Colonic mucosa (tissue), 4 donors: ENCODE results near the gene STARD5. TPM values are rescaled to one million over a fixed set of nuclear protein-coding genes. Genes with fewer than 3 reads are reported as not detected.

ENCODE experiments used
- DNase-seq: peaks from one replicate; pipeline ENCODE4 v3.0.0-alpha.2; 2020
- H3K27ac ChIP-seq: fragments of 200-600 bp; one replicate; pipeline ENCODE4 v1.8.0; 2021
- H3K27me3 ChIP-seq: fragments of 200-600 bp; one replicate; pipeline ENCODE4 v1.8.0; 2021
- H3K36me3 ChIP-seq: fragments of 200-600 bp; one replicate; pipeline ENCODE4 v1.8.0; 2021
- H3K4me1 ChIP-seq: fragments of 200-600 bp; one replicate; pipeline ENCODE4 v1.8.0; 2021; ENCODE audit warnings: mild to moderate bottlenecking
- H3K4me3 ChIP-seq: fragments of 200-600 bp; one replicate; pipeline ENCODE4 v1.8.0; 2021
- H3K9ac ChIP-seq, 2 donors: one replicate each; pipeline ENCODE4 v1.7.0; 2013; ENCODE audit warnings: control low read depth in 2 of 2, low read depth in 2 of 2, low read length in 2 of 2
- H3K9me3 ChIP-seq: fragments of 200-600 bp; one replicate; pipeline ENCODE4 v1.8.0; 2021
- CTCF ChIP-seq: fragments of 200-600 bp; IDR thresholded peaks from one replicate; pipeline ENCODE4 v1.8.0; 2022; ENCODE audit warnings: antibody characterized with exemption, mild to moderate bottlenecking
- intact Hi-C: fragments of 100-400 bp; cut with DNase I; formaldehyde crosslinking; loops from one replicate; pipeline ENCODE4 v1.14.1; 2022
- total RNA-seq, 2 donors: library from RNA; stranded (reverse); fragmentation: NEBNext Ultra II Directional in 1 of 2; extraction: Animal tissue kit (Norgen Biotek cat#: 25700) in 1 of 2; gene quantifications; one replicate each; pipeline ENCODE4 v1.2.1, GENCODE V29; 2021
- donor health status: healthy.
- donor health status: DM: no; HTN: no; CAD: no.
- donor health status: DM: no; HTN: no; CAD: no.

Gene STARD5
- total RNA-seq, 2 donors from 2014 or later = 34.7 to 38.7 TPM

- Histone ChIP-seq H3K36me3 (no peaks in the 10 kb centered on the region), H3K4me1 (peaks cover 2% of the 10 kb centered on the region), H3K9me3 (no peaks in the 10 kb centered on the region), H3K9ac (no peak overlapping the region), H3K27me3 (no peaks in the 10 kb centered on the region), H3K4me3 (no peak overlapping the region), H3K27ac (no peak overlapping the region)
- DNase-seq = no peak
- intact Hi-C loops = loop anchor here (2.0 kb wide), 1 partner anchor 127 kb away; no protein-coding TSS in a partner anchor
- TF ChIP-seq CTCF = no peak
These were observed 50.1 kb downstream of the STARD5 start for GRCh38 chr15:81273855-81274254.

GRCh38 chr15:81273200-81273599 lies 50.7 kb downstream of the STARD5 start:
- H3K4me1 ChIP-seq = peaks cover 2% of the 10 kb centered on the region
- no peak for DNase-seq
- intact Hi-C loops = no loop called here
- no peak overlapping the region for H3K4me3 ChIP-seq
- H3K9ac ChIP-seq = no peak overlapping the region
- no peaks in the 10 kb centered on the region for H3K9me3 ChIP-seq
- H3K27ac ChIP-seq = no peak overlapping the region
- H3K36me3 ChIP-seq = no peaks in the 10 kb centered on the region
- no peak for TF ChIP-seq CTCF
- H3K27me3 ChIP-seq = no peaks in the 10 kb centered on the region

- H3K27me3 ChIP-seq = no peaks in the 10 kb centered on the region
- no peak for DNase-seq
- TF ChIP-seq CTCF = no peak
These were observed 51.9 kb downstream of the STARD5 start for GRCh38 chr15:81271761-81272644.

GRCh38 chr15:81270781-81271491 lies 53.0 kb downstream of the STARD5 start:
- no peak overlapping the region for H3K4me3 ChIP-seq
- no peak overlapping the region for H3K27ac ChIP-seq
- intact Hi-C loops = no loop called here
- no peaks in the 10 kb centered on the region for H3K9me3 ChIP-seq
- no peak overlapping the region for H3K9ac ChIP-seq
- no peaks in the 10 kb centered on the region for H3K27me3 ChIP-seq
- no peak for DNase-seq
- peaks cover 7% of the 10 kb centered on the region for H3K4me1 ChIP-seq
- no peak for TF ChIP-seq CTCF
- no peaks in the 10 kb centered on the region for H3K36me3 ChIP-seq

More at GRCh38 chr15:81271761-81272644, 51.9 kb downstream of the STARD5 start:
- Histone ChIP-seq H3K4me1 (peaks cover 2% of the 10 kb centered on the region), H3K9ac (no peak overlapping the region), H3K36me3 (no peaks in the 10 kb centered on the region), H3K27ac (no peak overlapping the region), H3K4me3 (no peak overlapping the region), H3K9me3 (no peaks in the 10 kb centered on the region)
- intact Hi-C loops = no loop called here

- H3K9me3 ChIP-seq = no peaks in the 10 kb centered on the region
- no peak overlapping the region for H3K4me3 ChIP-seq
- H3K36me3 ChIP-seq = no peaks in the 10 kb centered on the region
- no peak overlapping the region for H3K9ac ChIP-seq
- intact Hi-C loops = no loop called here
- TF ChIP-seq CTCF = no peak
- peaks cover 7% of the 10 kb centered on the region for H3K4me1 ChIP-seq
- DNase-seq = no peak
- H3K27ac ChIP-seq = no peak overlapping the region
- H3K27me3 ChIP-seq = no peaks in the 10 kb centered on the region
These were observed 53.8 kb downstream of the STARD5 start for GRCh38 chr15:81270188-81270587.
